GM19043 (cell line): Measurements from ENCODE around the gene PLEKHN1.
"Not testable (repeated sequence)": the region's sequence is repeated elsewhere in the genome, so short reads cannot be mapped to it uniquely, and the experiment has no call there.

Source experiments
- ATAC-seq: cut with Tn5 transposase; IDR thresholded peaks from one replicate; pipeline ENCODE4 v1.9.1; 2021; ENCODE audit warnings: low read depth; ENCODE audit not compliant: unreplicated experiment

Gene PLEKHN1

DNA sequence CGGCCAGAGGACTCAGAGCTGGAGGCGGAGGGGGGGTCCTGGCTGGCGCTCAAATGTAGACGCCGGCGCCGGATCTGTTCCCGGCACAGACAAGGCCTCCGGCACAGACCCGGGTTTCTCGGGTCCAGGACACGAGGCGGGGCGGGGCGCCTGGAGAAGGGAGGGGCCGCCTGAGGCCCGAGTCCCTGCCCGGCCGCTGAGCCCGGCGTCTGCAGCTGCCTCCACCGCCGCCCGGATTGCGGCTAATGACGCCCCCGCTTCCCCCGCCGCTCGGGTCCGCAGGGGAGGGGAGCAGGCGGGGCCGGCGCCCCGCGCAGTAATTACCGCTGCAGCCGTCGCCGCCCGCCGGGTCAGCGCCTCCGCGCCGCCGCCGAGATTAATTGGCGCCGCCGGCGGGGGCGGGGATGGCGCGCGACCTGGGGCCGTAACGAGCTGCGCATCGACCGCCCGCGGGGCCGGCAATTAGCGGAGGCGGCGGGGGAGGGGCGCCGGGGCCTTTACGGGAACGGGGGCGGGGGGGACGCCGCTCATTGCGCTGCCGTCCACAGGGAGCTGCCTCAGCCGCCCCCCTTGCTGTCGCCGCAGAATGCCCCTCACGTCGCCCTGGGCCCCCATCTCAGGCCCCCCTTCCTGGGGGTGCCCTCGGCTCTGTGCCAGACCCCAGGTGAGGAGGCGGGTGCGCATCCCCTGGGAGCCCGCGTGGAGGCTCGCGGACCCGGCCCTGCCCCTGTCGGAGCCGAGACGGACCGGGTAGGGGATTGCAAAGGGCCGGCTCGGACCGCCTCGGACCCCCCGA is 24.5 kb upstream of the PLEKHN1 start:
- no peak for ATAC-seq

GRCh38 chr1:942411-942821 is 23.9 kb upstream of the PLEKHN1 start:
- ATAC-seq = no peak

GRCh38 chr1:942864-943533 is 23.3 kb upstream of the PLEKHN1 start:
- no peak for ATAC-seq

GRCh38 chr1:943545-944340 is 22.5 kb upstream of the PLEKHN1 start:
- ATAC-seq = no peak

DNA sequence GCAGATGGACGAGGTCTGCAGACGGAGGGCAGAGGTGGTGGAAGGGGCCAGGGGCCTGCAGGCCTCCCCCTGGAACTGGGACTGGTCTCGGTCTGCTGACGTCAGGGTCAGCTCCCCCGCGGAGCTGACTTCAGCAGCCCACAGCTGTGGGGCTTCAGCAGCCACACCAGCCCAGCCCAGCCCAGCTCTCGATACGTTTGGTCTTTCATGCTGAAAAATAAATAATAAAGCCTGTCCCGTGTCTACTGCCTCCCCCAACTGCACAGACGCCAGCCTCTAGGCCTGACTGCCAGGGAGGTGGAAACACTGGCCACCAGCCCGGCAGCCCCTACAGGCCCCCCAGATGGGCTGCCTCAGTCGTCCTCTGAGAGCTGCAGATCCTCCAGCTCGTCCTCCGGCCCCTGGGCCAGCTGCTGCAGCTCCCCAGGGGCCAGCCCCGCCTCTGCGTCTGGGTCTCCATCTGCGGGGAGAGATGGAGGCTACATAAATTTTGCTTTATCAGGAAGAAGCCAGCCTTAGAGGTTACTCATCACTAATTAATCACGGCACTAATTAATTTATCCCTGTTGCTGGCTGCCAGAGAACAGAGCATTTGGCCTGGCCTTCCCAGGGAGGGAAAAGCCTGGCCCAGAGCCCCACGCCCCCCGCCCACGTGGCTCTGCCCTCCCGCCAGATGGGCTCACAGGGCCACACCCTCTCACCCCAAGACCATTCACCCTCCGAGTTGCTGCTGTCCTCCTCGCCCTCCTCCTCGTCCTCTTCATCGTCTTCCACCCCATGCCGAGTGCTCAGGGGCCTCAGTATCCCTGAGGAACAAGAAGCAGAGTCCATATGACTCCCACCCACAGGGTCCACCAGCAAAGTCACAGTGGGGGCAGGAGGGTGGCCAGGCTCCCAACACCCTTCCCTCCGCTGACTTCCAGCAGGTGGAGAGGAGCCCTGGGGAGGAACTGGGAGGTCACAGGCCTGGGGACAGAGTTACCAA is 21.6 kb upstream of the PLEKHN1 start:
- ATAC-seq = no peak

- ATAC-seq = no peak
Observed at GRCh38 chr1:945688-946556, 20.4 kb upstream of the PLEKHN1 start.

DNA sequence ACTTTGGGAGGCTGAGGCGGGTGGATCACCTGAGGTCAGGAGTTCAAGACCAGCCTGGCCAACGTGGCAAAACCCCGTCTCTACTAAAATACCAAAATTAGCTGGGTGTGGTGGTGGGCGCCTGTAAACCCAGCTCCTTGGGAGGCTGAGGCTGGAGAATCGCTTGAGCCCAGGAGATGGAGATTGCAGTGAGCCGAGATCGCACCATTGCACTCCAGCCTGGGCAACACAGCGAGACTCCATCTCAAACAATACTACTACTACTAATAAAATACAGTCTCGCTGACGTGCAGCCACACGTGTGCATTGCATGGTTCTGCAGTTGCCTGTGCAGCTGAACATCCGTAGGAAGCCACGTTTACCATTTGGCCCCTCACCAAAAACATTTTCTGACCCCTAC is 19.5 kb upstream of the PLEKHN1 start:
- ATAC-seq = not testable (repeated sequence)

DNA sequence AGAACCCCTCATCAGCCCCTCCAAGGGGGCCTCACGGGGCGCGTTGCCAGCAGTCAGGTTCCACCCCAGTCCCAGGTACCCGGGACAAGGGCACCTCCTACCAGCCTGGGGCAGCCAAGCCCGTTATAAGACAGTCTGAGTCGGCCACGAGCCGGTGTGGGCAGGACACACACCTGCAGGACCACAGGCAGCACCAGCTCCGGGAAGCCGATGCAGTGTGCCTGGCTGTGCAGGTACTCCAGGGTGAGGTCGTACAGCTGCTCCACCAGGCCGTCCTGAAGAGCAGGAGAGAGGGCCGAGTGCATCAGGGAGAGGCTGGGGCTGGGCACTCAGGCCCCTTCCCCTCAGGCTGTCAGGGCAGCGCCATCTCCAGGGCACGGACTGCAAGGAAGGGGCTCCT is 18.3 kb upstream of the PLEKHN1 start:
- no peak for ATAC-seq

DNA sequence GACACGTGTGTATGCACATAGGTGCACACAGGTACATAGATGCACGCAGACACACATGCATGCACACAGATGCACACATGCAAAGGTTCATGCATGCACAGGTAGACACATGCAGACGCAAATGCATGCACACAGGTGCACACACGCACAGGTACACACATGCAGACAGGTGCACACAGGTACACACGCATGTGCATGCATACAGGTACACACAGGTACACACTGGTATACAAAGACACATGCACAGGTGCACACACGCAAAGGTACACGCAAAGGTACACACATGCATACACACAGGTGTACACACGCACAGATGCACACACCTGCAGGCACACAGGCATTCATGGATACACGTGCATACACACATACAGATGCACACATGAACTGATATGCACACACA is 16.0 kb upstream of the PLEKHN1 start:
- ATAC-seq = no peak

DNA sequence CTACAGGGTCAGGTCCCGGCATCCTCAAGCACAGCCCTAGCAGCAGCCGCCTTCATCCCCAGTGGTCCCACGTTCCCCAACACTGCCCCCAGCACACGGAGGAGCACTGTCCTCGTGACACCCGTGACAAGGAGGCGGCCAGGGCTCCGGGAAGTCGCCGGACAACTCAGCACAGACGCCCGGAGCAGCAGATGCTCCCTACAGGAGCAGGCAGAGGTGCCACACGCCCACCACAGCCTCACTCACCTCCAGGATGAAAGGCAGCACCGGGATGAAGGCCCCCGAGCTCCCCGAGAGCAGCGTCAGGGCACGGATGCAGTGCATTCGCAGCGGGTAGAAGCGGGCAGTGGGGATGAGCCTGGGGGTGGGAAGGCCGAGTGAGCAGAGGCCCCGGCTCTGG is 15.4 kb upstream of the PLEKHN1 start:
- no peak for ATAC-seq

DNA sequence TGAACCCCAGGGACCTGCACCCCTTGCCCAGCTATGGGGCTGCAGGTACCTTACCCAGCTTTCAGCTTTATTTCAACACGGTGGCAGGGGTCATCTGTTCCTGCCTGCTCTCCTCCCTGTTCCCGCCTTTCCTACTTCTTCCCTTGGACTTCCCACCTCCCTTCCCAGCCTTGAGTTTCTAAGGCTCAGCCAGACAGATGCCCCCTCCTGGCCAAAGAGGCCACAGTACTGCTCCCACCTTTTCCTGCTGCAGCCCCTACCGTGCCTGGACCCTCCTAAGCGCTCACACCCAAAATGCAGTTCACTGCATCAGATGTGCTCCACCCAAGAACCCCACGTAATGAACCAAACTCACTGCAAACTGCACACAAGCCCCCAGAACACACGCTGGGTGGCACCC is 14.9 kb upstream of the PLEKHN1 start:
- no peak for ATAC-seq

DNA sequence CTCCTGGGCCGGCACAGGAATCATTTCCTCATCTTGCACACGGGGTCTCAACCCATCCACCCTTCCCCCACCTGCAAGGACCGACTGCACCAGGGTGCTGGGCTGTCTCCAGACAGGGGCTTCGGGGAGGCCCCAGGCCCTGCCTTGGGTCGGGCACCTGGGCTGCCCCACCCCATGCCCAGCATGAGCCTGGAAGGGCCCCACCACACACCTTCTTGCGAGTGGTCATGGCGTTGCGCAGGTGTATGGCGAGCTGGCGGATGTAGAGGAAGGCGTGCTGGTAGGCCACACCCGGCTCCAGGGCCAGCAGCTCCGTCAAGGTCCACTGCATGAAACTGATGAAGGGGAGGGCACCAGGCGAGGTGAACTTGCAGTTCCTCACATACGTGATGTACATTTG is 14.1 kb upstream of the PLEKHN1 start:
- ATAC-seq = no peak

- no peak for ATAC-seq
Observed at GRCh38 chr1:952603-953002, 13.7 kb upstream of the PLEKHN1 start.

- ATAC-seq = no peak
Observed at GRCh38 chr1:953524-954320, 12.6 kb upstream of the PLEKHN1 start.

DNA sequence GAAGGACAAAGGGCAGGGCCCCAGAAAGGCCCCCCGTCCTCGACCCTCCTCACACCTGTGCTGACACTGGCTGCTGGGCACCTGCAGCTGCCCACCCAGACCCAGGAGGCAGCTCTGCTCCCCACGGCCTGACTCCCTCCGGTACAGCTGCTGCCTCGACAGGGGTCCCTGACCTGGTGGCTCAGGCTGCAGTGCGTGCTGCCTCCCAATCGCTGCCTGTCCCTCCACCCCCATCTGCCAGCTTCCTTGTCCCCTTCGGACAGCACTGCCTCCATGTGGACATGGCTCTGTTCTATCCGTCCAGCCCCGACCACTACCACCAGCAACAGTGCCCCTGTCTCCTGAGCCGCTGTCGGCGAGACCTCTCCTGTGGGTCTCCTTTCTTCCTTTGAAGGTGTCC is 11.4 kb upstream of the PLEKHN1 start:
- no peak for ATAC-seq

DNA sequence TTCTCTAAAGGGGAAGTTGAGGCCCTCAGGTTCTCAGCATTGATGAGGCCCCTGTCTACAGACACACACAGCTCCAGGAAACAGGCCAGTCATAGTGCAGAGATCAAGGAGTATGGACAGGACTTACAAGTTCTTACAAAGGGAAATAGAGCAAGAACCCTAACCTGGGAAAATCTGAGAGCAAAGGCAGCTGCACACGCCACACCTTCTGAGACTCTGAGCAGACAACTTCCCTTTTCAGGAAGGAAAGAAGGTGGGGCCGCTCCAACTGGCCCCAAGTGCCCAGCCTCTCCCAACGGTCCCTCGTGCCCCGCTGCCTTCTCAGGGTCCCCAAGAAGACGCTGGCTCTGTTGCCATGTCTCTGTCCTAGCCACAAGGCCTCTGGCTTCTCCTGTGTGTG is 10.8 kb upstream of the PLEKHN1 start:
- no peak for ATAC-seq

DNA sequence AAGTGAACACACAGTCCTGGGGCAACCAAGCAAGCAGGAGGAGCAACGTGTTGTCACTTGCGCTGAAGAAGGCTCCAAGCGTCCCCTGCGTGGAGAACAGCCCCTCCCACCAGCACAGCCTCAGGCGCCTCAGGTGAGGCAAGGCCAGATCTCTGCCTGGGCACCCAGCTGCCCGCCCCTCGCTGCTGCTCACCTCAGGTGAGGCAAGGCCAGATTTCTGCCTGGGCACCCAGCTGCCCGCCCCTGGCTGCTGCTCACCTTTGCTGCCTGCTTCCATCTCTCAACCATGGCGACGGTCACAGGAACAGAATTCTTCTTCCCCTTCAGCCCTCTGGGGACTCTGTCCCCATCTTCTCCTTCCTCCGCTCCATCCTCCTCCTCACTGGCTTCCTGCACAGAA is 9.6 kb upstream of the PLEKHN1 start:
- ATAC-seq = no peak
